Osteoblast (primary cell): ENCODE measurements around the gene GH2. TPM values are rescaled to one million over a fixed set of nuclear protein-coding genes. Genes with fewer than 3 reads are reported as not detected.
A peak's percentile ranks its signal among the peaks of the same experiment; 100 is the strongest.
"Not testable (repeated sequence)": the region's sequence is repeated elsewhere in the genome, so short reads cannot be mapped to it uniquely, and the experiment has no call there.

ENCODE experiments used
- DNase-seq: peaks from one replicate; pipeline ENCODE4 v3.0.0; 2011; ENCODE audit warnings: low spot score, mixed read lengths; ENCODE audit not compliant: insufficient read length; ENCODE audit errors: missing footprints
- H2AFZ ChIP-seq: 2 replicates; pipeline ENCODE4 v1.6.0; 2011; ENCODE audit warnings: mild to moderate bottlenecking, low read length
- H3K27ac ChIP-seq: 2 replicates; pipeline ENCODE4 v1.5.1; 2011; ENCODE audit warnings: mild to moderate bottlenecking, low read depth, low read length, moderate library complexity
- H3K27me3 ChIP-seq: 2 replicates; pipeline ENCODE4 v1.6.0; 2012; ENCODE audit warnings: mild to moderate bottlenecking, control low read depth, inconsistent platforms, low read length, moderate library complexity; ENCODE audit not compliant: insufficient read depth
- H3K36me3 ChIP-seq: 2 replicates; pipeline ENCODE4 v1.5.1; 2011; ENCODE audit warnings: mild to moderate bottlenecking, low read length, control low read depth, moderate library complexity; ENCODE audit not compliant: insufficient read depth
- H3K4me1 ChIP-seq: 2 replicates; pipeline ENCODE4 v1.5.1; 2011; ENCODE audit warnings: mild to moderate bottlenecking, low read length, control low read depth, moderate library complexity; ENCODE audit not compliant: insufficient read depth
- H3K4me2 ChIP-seq: 2 replicates; pipeline ENCODE4 v1.6.0; 2011; ENCODE audit warnings: mild to moderate bottlenecking, low read length; ENCODE audit not compliant: insufficient read depth
- H3K4me3 ChIP-seq: fragments of 200-600 bp; sonication (generic); 3 replicates; pipeline ENCODE4 v1.5.1; 2012; ENCODE audit warnings: mild to moderate bottlenecking, low read length, inconsistent platforms; ENCODE audit not compliant: insufficient read depth
- H3K79me2 ChIP-seq: 2 replicates; pipeline ENCODE4 v1.6.0; 2012; ENCODE audit warnings: mild to moderate bottlenecking, low read length, control low read depth, inconsistent platforms; ENCODE audit not compliant: insufficient read depth
- H3K9me3 ChIP-seq: 2 replicates; pipeline ENCODE4 v1.5.1; 2011; ENCODE audit warnings: low read depth, low read length, control low read depth
- H4K20me1 ChIP-seq: 2 replicates; pipeline ENCODE4 v1.6.0; 2012; ENCODE audit warnings: mild to moderate bottlenecking, low read length, control low read depth; ENCODE audit not compliant: insufficient read depth
- CTCF ChIP-seq: IDR thresholded peaks from 2 replicates; pipeline ENCODE4 v1.5.1; 2011; ENCODE audit warnings: mild to moderate bottlenecking, low read depth, low read length, moderate library complexity; ENCODE audit errors: extremely low read depth
- total RNA-seq: library from RNA; depleted of rRNA; stranded (reverse); fragments of >200 nt; gene quantifications from 2 replicates; pipeline ENCODE4 v1.2.3, GENCODE V29; 2012

The GH2 gene
- total RNA-seq, 1 donor: not detected

- Histone ChIP-seq H3K27ac (no peak overlapping the region), H3K4me1 (no peaks in the 10 kb centered on the region), H4K20me1 (no peaks in the 10 kb centered on the region), H2AFZ (no peak overlapping the region), H3K4me3 (no peak overlapping the region), H3K27me3 (peaks cover 11% of the 10 kb centered on the region), H3K9me3 (no peaks in the 10 kb centered on the region), H3K4me2 (no peak overlapping the region), H3K36me3 (no peaks in the 10 kb centered on the region), H3K79me2 (no peaks in the 10 kb centered on the region)
- no peak for TF ChIP-seq CTCF
- no peak for DNase-seq
Observed at GRCh38 chr17:63914471-63914870, 32.7 kb upstream of the GH2 start.

- DNase-seq: peak; percentile 92
- Histone ChIP-seq H3K4me3 (no peak overlapping the region), H2AFZ (no peak overlapping the region)
Observed at GRCh38 chr17:63911657-63912100, 29.9 kb upstream of the GH2 start.

GRCh38 chr17:63911041-63911635 is 29.4 kb upstream of the GH2 start, which contains the start of gene CSHL1:
CSHL1 (minus strand) TSS chr17:63911258; CDS start chr17:63911196, 62 bp downstream.
- H3K4me1 ChIP-seq: no peaks in the 10 kb centered on the region
- no peak for TF ChIP-seq CTCF
- H3K27ac ChIP-seq: no peak within 1 kb of the TSS
- no peak within 1 kb of the TSS for H3K4me3 ChIP-seq
- H3K4me2 ChIP-seq: no peak within 1 kb of the TSS
- peaks cover 7% of the 10 kb centered on the region for H3K27me3 ChIP-seq
- no peaks in the 10 kb centered on the region for H4K20me1 ChIP-seq
- no peaks in the 10 kb centered on the region for H3K36me3 ChIP-seq
- H3K79me2 ChIP-seq: no peaks in the 10 kb centered on the region
- H2AFZ ChIP-seq: no peak within 1 kb of the TSS
- H3K9me3 ChIP-seq: no peaks in the 10 kb centered on the region
- DNase-seq: no peak

More at GRCh38 chr17:63911657-63912100, 29.9 kb upstream of the GH2 start:
- H3K9me3 ChIP-seq: no peaks in the 10 kb centered on the region
- H3K27ac ChIP-seq: no peak overlapping the region
- H3K4me2 ChIP-seq: no peak overlapping the region
- no peaks in the 10 kb centered on the region for H3K36me3 ChIP-seq
- no peaks in the 10 kb centered on the region for H3K4me1 ChIP-seq
- TF ChIP-seq CTCF: peak; percentile 54
- H4K20me1 ChIP-seq: no peaks in the 10 kb centered on the region
- no peaks in the 10 kb centered on the region for H3K79me2 ChIP-seq
- H3K27me3 ChIP-seq: peaks cover 7% of the 10 kb centered on the region

GRCh38 chr17:63910096-63910495 is 28.4 kb upstream of the GH2 start:
- DNase-seq: no peak
- Histone ChIP-seq H3K27ac (no peak overlapping the region), H3K36me3 (no peaks in the 10 kb centered on the region), H3K9me3 (no peaks in the 10 kb centered on the region), H3K4me3 (no peak overlapping the region), H3K27me3 (no peaks in the 10 kb centered on the region), H2AFZ (no peak overlapping the region), H3K4me2 (no peak overlapping the region), H3K4me1 (no peaks in the 10 kb centered on the region), H4K20me1 (no peaks in the 10 kb centered on the region), H3K79me2 (no peaks in the 10 kb centered on the region)
- TF ChIP-seq CTCF: no peak

GRCh38 chr17:63909586-63909985 is 27.8 kb upstream of the GH2 start:
- not testable (repeated sequence) for H3K4me1 ChIP-seq, H3K79me2 ChIP-seq, H3K27me3 ChIP-seq, H3K4me2 ChIP-seq, DNase-seq, H4K20me1 ChIP-seq, H3K36me3 ChIP-seq, H3K4me3 ChIP-seq, H3K27ac ChIP-seq, H2AFZ ChIP-seq, H3K9me3 ChIP-seq

GRCh38 chr17:63907161-63907778 is 25.5 kb upstream of the GH2 start:
- not testable (repeated sequence) for DNase-seq, H3K9me3 ChIP-seq, H3K27me3 ChIP-seq, H2AFZ ChIP-seq, H3K79me2 ChIP-seq, H3K27ac ChIP-seq, H3K4me1 ChIP-seq, H3K4me3 ChIP-seq, H3K4me2 ChIP-seq, H3K36me3 ChIP-seq, H4K20me1 ChIP-seq
